IMR-90 (cell line): ENCODE measurements around the gene HDDC3. TPM values are rescaled to one million over a fixed set of nuclear protein-coding genes. Genes with fewer than 3 reads are reported as not detected.
"Not testable (repeated sequence)": the region's sequence is repeated elsewhere in the genome, so short reads cannot be mapped to it uniquely, and the experiment has no call there.

Experiments used
- ATAC-seq: fragments of 200-7000 bp; cut with Tn5 transposase; 2 replicates; pipeline ENCODE4 v1.9.1; 2020; ENCODE audit warnings: low read depth, mild to moderate bottlenecking, moderate library complexity
- BruUV-seq: library from RNA; stranded (reverse); fragments of 400-500 nt; replicated peaks from 2 replicates; lab custom pipeline; 2021; lab: Mats Ljungman, UMichigan
- CTCF ChIA-PET: fragments of 300-600 bp; formaldehyde crosslinking; extraction: SDS; loops from one replicate; lab custom pipeline; 2021; ENCODE audit warnings: antibody characterized with exemption; lab: Yijun Ruan, JAX
- POLR2A ChIA-PET: fragments of 300-600 bp; sonication (Branson Sonifier 250); formaldehyde crosslinking; loops from one replicate; lab custom pipeline; 2022; ENCODE audit warnings: antibody characterized with exemption; ENCODE audit not compliant: unreplicated experiment; lab: Charles Lee
- DNase-seq: peaks from one replicate; pipeline ENCODE4 v3.0.0; 2013
- H2AFZ ChIP-seq: replicated peaks from 2 replicates; pipeline ENCODE3; 2013; ENCODE audit warnings: low read length, mild to moderate bottlenecking; ENCODE audit not compliant: poor library complexity
- H2AK5ac ChIP-seq: 2 replicates; pipeline ENCODE4 v1.6.1; 2013; ENCODE audit warnings: low read depth, low read length, inconsistent platforms
- H2AK9ac ChIP-seq: replicated peaks from 2 replicates; pipeline ENCODE3; 2013; ENCODE audit warnings: mild to moderate bottlenecking, low read depth, low read length, moderate library complexity; ENCODE audit not compliant: poor library complexity
- H2BK120ac ChIP-seq: 2 replicates; pipeline ENCODE4 v1.6.1; 2013; ENCODE audit warnings: low read depth, low read length, inconsistent platforms
- H2BK15ac ChIP-seq: 3 replicates; pipeline ENCODE4 v1.6.1; 2013; ENCODE audit warnings: low read depth, low read length, inconsistent platforms
- H2BK20ac ChIP-seq: 2 replicates; pipeline ENCODE4 v1.6.1; 2013; ENCODE audit warnings: low read depth, mild to moderate bottlenecking, inconsistent platforms, low read length, moderate library complexity
- H2BK5ac ChIP-seq: 2 replicates; pipeline ENCODE4 v1.6.1; 2013; ENCODE audit warnings: mild to moderate bottlenecking, low read depth, low read length, inconsistent platforms; ENCODE audit not compliant: poor library complexity, severe bottlenecking
- H3K14ac ChIP-seq: replicated peaks from 2 replicates; pipeline ENCODE4 v1.6.1; 2013; ENCODE audit warnings: low read depth, low read length, inconsistent platforms
- H3K18ac ChIP-seq: 2 replicates; pipeline ENCODE4 v1.6.1; 2013; ENCODE audit warnings: low read depth, low read length, control low read depth
- H3K23ac ChIP-seq: 2 replicates; pipeline ENCODE4 v1.6.1; 2013; ENCODE audit warnings: low read depth, low read length, inconsistent platforms
- H3K27ac ChIP-seq: 2 replicates; pipeline ENCODE4 v1.5.1; 2013; ENCODE audit warnings: mild to moderate bottlenecking, control low read depth, low read length; ENCODE audit not compliant: insufficient read depth
- H3K27me3 ChIP-seq: 2 replicates; pipeline ENCODE4 v1.6.1; 2013; ENCODE audit warnings: low read length; ENCODE audit not compliant: control insufficient read depth, insufficient read depth
- H3K36me3 ChIP-seq: 2 replicates; pipeline ENCODE4 v1.6.1; 2013; ENCODE audit warnings: low read length, mixed read lengths; ENCODE audit not compliant: control insufficient read depth, insufficient read depth
- H3K4ac ChIP-seq: 2 replicates; pipeline ENCODE4 v1.6.1; 2013; ENCODE audit warnings: low read depth, low read length, inconsistent platforms
- H3K4me1 ChIP-seq: 2 replicates; pipeline ENCODE4 v1.6.1; 2013; ENCODE audit warnings: low read length, mixed read lengths; ENCODE audit not compliant: control insufficient read depth, insufficient read depth
- H3K4me2 ChIP-seq: 2 replicates; pipeline ENCODE4 v1.6.1; 2013; ENCODE audit warnings: low read depth, mild to moderate bottlenecking, control low read depth, low read length, moderate library complexity
- H3K4me3 ChIP-seq: 2 replicates; pipeline ENCODE4 v1.5.1; 2013; ENCODE audit warnings: low read depth, mild to moderate bottlenecking, control low read depth, low read length, moderate library complexity; ENCODE audit not compliant: insufficient read depth
- H3K56ac ChIP-seq: 2 replicates; pipeline ENCODE4 v1.6.1; 2013; ENCODE audit warnings: low read length, inconsistent platforms; ENCODE audit not compliant: insufficient read depth; ENCODE audit errors: extremely low read depth
- H3K79me1 ChIP-seq, 2 experiments: 2 replicates each; pipeline ENCODE4 v1.6.1; 2013; ENCODE audit warnings: low read length in 2 of 2, inconsistent platforms in 1 of 2, low read depth in 1 of 2
- H3K9ac ChIP-seq: 2 replicates; pipeline ENCODE4 v1.6.1; 2013; ENCODE audit warnings: low read depth, low read length, control low read depth
- H3K9me1 ChIP-seq: 2 replicates; pipeline ENCODE4 v1.6.1; 2013; ENCODE audit warnings: low read length, inconsistent platforms; ENCODE audit not compliant: insufficient read depth
- H3K9me3 ChIP-seq: 2 replicates; pipeline ENCODE4 v1.6.1; 2013; ENCODE audit warnings: low read length; ENCODE audit not compliant: control insufficient read depth, insufficient read depth
- H4K20me1 ChIP-seq: 2 replicates; pipeline ENCODE4 v1.6.1; 2013; ENCODE audit warnings: low read length, inconsistent platforms; ENCODE audit not compliant: insufficient read depth
- H4K5ac ChIP-seq: 2 replicates; pipeline ENCODE4 v1.6.1; 2013; ENCODE audit warnings: mild to moderate bottlenecking, low read depth, low read length, control low read depth
- H4K8ac ChIP-seq, 2 experiments: 2 replicates each; pipeline ENCODE4 v1.6.1; 2013; ENCODE audit warnings: low read depth in 2 of 2, low read length in 2 of 2, control low read depth in 1 of 2, inconsistent platforms in 1 of 2
- H4K91ac ChIP-seq: 2 replicates; pipeline ENCODE4 v1.6.1; 2013; ENCODE audit warnings: low read depth, low read length, inconsistent platforms; ENCODE audit not compliant: insufficient read depth
- WGBS, 2 experiments: methylation state at CpG; one replicate each; pipeline versions ENCODE4 v1.1.5 to v1.1.7; 2013; ENCODE audit warnings: missing lambda C conversion rate in 2 of 2; ENCODE audit not compliant: insufficient read length in 1 of 2; ENCODE audit errors: extremely low coverage in 2 of 2; 5-methylcytosine and 5-hydroxymethylcytosine counted together
- dilution Hi-C: fragments of 300-500 bp; cut with HindIII; formaldehyde crosslinking; loops from one replicate; pipeline ENCODE4 v1.14.3; 2018; ENCODE audit warnings: low sequenced_read_pairs; ENCODE audit not compliant: unreplicated experiment
- in situ Hi-C: fragments of 300-500 bp; cut with MboI; formaldehyde crosslinking; loops from 3 replicates; pipeline ENCODE4 v1.14.3; 2019; ENCODE audit warnings: low sequenced_read_pairs, inconsistent platforms, mixed read lengths
- intact Hi-C: fragments of 100-400 bp; cut with micrococcal nuclease; formaldehyde crosslinking; loops from 2 replicates; pipeline ENCODE4 v1.10.0; 2022
- polyA plus RNA-seq, 3 experiments: library from polyadenylated mRNA; depleted of rRNA; stranded (reverse); fragments of >200 nt; gene quantifications; 2 replicates each; pipeline ENCODE4 v1.2.3, GENCODE V29; 2012; ENCODE audit warnings: low replicate concordance in 1 of 3
- total RNA-seq: library from RNA; depleted of rRNA; stranded (reverse); fragments of >200 nt; gene quantifications from 2 replicates; pipeline ENCODE4 v1.2.3, GENCODE V29; 2012

Gene HDDC3
- total and polyA plus RNA-seq, 2 of the 4 experiments (the other 2 are of a cell fraction): 7.9 to 10.7 TPM

GRCh38 chr15:90922712-90923322, 9.5 kb downstream of the HDDC3 start:
- H4K5ac ChIP-seq, H2BK5ac ChIP-seq, H4K8ac ChIP-seq, H3K9me3 ChIP-seq, H2AK5ac ChIP-seq, H2AK9ac ChIP-seq, H3K4me1 ChIP-seq, H3K56ac ChIP-seq, H2BK120ac ChIP-seq, H2BK20ac ChIP-seq, H3K9me1 ChIP-seq, H4K91ac ChIP-seq, H3K4ac ChIP-seq, H3K14ac ChIP-seq, H3K9ac ChIP-seq, dilution Hi-C loops, H3K4me2 ChIP-seq, POLR2A ChIA-PET, DNase-seq, H2BK15ac ChIP-seq, H3K4me3 ChIP-seq, H3K27me3 ChIP-seq, H2AFZ ChIP-seq, ATAC-seq, H3K79me1 ChIP-seq, BruUV-seq, H4K20me1 ChIP-seq, intact Hi-C loops, H3K23ac ChIP-seq, H3K27ac ChIP-seq, in situ Hi-C loops, H3K18ac ChIP-seq: not testable (repeated sequence)
- CTCF ChIA-PET: interaction anchor here (0.8 kb wide), 1 partner anchor 10 kb away, joined by 3 read pairs; the partner anchor contains the start of gene HDDC3
- H3K36me3 ChIP-seq: peaks cover 21% of the 10 kb centered on the region
- 100% methylated on average over 1 of the region's 7 CpGs; no CpG with 5 or more reads in 1 of the 2 experiments for WGBS, 2 experiments
